Hematopoietic multipotent progenitor cell treated with erythropoietin and hydrocortisone succinate and interleukin-3 and kit ligand, for 17 days (in vitro differentiated cells): Measurements from ENCODE around the gene LRFN3.
"Not testable (repeated sequence)": the region's sequence is repeated elsewhere in the genome, so short reads cannot be mapped to it uniquely, and the experiment has no call there.

ENCODE experiments used
- DNase-seq: peaks from one replicate; pipeline ENCODE4 v3.0.0-alpha.2; 2015; ENCODE audit warnings: low spot score

The LRFN3 gene

GRCh38 chr19:35939307-35940077 is 3.3 kb downstream of the LRFN3 start:
- DNase-seq, result no peak

GRCh38 chr19:35940078-35940775 is 4.1 kb downstream of the LRFN3 start:
- DNase-seq, result no peak

DNA sequence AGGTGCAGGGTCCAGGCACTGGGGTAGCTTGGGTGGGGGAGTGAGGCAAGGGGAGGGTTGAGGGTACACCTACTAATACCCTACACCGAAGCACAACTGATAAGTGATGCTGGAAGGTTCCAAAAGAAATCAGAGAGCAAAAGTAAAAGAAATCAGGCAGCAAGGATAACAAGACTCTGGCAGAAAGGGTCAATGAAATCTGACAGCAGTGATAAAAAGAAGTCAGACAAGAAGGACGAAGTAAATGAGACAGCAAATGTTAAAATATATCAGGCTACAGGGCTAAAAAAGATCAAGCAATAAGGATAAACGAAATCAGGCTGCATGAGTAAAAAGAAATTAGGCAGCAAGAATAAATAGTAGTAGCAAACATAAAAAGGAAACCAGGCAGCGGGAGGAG is 4.7 kb downstream of the LRFN3 start:
- no peak for DNase-seq

DNA sequence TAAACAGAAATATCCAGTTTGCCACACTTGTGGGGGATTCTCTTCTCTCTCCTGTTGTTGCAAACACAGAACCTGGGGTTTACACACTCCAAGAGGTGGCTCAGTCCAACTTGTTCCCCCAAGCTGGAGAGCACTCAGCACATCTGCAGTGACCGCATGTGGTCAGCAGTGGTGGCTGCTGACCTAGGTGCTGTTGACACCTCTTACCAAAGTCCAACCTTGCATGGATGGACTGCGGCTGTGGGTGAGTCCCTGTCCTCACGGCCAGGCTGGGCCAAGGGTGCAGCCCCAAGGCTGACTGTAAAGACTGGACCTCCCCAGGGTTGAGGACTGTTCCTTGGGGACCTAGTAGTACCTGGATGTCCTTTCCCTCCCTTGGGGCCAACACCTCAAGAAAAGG is 6.1 kb downstream of the LRFN3 start:
- DNase-seq, result no peak

DNA sequence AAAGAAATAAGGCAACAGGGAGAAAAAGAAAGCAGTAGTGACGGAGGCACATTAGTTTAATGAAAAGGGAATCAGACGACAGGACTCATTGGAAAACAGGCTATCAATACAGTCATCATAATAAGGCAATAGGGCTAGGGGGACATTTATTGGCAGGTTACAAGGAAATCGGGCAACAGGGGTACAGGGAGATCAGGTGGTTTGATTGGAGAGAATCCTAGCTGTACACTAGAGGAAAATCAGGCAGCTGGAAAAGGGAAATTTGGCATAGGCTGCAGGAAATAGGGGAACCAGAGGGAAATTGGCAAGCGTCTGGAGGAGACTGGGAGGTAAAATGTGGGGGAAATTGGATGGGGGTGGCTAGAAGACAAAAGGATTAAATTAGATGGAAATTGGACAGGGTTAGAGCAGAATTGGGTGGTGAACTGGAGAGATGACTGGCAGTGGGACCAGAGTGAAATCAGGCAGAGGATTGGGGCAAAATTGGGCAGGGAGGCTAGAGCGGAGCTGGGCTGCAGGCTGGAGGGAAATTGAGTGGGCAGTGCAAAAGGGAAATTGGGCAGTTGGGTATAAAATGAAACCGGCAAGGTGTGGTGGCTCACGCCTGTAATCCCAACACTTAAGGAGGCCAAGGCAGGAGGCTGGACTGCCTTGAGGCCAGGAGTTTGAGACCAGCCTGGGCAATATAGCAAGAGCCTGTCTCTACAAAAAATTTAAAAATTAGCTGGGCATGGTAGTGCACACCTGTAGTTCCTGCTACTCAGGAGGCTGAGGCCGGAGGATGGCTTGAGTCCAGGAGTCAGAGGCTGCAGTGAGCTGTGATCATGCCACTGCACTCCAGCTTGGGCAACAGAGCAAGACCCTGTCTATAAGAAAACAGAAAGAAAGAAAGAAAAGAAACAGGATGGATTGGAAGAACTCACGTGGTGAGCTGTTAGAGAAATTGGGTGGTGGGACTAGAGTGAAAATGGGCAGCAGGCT is 7.4 kb downstream of the LRFN3 start:
- DNase-seq, result no peak

- DNase-seq, result no peak
These were observed 8.4 kb downstream of the LRFN3 start for GRCh38 chr19:35944556-35944955.

- no peak for DNase-seq
These were observed 9.1 kb downstream of the LRFN3 start for GRCh38 chr19:35945121-35945790.

DNA sequence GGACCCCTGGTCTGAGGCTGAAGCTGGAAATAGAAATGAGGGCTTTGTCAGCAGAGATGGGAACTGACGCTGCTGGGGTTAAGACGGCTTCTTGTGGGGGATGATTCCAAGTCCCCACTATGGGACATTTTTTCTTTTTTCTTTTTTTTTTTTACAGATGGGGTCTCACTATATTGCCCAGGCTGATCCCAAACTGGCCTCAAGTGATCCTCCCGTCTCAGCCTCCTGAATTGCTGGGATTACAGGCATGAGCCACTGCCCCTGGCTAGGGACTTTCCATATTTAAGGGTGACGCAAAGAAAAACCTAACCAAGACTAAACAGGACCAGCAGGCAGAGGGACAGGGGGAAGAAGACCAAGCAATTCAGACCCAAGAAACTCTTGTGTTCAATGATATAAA is 10.0 kb downstream of the LRFN3 start:
- DNase-seq, result no peak

- DNase-seq, result no peak
These were observed 13.0 kb downstream of the LRFN3 start for GRCh38 chr19:35949131-35949530.

- no peak for DNase-seq
These were observed 19.9 kb downstream of the LRFN3 start for GRCh38 chr19:35955881-35956634.

DNA sequence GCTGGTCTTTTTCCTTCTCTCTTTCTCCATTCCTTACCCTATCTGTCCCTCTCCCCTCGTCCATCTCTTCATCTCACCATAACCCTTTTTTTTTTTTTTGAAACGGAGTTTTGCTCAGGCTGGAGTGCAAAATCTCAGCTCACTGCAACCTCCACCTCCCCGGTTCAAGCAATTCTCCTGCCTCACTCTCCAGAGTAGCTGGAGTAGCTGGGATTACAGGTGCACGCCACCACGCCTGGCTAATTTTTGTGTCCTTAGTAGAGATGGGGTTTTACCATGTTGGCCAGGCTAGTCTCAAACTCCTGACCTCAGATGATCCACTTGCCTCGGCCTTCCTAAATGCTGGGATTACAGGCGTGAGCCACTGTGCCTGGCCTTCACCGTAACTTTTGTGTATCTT is 21.2 kb downstream of the LRFN3 start:
- not testable (repeated sequence) for DNase-seq

- no peak for DNase-seq
These were observed 22.5 kb downstream of the LRFN3 start for GRCh38 chr19:35958660-35959039.

DNA sequence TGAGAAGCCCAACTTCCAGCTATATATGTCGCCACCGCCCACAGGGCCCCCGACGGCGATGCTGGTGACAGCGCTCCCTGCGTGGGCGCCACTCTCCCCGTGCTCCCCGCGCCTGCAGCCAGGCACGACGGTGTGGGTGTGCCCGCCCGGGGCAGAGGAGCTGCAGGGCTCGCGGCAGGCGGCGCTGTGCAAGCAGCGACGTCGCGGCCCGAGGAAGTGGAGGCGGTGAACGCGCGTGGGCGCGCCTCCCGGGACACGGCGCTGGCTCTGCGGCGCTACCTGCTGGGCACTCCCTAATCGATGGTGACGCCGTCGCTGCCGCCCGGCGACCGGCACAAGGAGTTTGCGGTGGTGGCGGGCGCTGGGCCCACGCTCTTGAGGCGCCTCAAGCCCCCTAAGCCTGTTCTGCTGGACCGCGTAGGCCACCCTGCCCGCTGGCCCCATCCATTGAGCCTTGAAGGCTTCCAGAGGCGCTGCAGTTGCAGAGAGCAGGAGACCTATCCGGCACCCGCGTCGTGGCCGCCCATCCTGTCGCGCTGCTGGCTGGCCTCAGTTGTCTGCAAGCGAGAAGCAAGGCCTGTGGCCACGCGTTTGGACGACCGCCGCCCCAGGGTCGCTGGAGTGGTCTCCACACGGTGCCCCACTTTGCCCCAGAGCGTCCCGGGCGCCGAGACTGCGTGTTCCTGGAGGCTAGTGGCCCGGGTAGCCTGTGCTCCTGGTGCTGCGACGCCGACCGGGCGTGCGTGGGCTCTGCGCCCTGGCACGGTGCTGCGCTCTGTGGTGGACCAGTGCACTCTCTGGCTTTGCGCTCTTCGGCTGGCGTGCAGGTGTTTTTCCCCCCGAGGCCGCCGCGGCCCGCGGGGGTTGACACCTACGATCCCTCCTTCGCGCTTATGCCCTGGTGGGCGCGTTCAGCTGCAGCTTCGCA is 23.1 kb downstream of the LRFN3 start:
- no peak for DNase-seq

GRCh38 chr19:35959968-35960320 is 23.8 kb downstream of the LRFN3 start:
- DNase-seq, result no peak

GRCh38 chr19:35960432-35960972 is 24.3 kb downstream of the LRFN3 start:
- no peak for DNase-seq

DNA sequence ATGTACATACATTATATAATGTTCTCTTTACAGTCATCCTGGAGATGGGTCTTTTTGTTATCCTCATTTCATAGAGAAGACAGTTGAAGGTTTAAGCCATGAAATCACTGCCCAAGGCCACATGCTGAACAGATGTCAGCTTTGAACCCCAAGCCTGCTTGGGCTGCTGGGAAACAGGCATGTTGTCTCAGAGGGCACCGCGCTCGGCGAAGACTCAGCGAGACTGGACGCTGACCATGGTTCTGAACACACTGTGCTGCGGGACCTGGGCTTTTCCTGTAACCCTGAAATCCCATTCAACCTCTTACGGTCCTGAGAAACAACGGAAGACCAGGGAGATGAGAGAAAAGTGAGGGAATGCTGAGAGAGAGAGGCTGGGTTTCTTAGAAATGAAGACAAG is 27.3 kb downstream of the LRFN3 start:
- DNase-seq, result no peak

GRCh38 chr19:35966771-35967170 is 30.6 kb downstream of the LRFN3 start:
- no peak for DNase-seq

- no peak for DNase-seq
These were observed 37.3 kb downstream of the LRFN3 start for GRCh38 chr19:35973487-35973886.

- DNase-seq, result no peak
These were observed 39.5 kb downstream of the LRFN3 start for GRCh38 chr19:35975608-35976214.
